Lower lobe of right lung (tissue), 2 donors: Measurements from ENCODE around the gene PFDN2. TPM values are rescaled to one million over a fixed set of nuclear protein-coding genes. Genes with fewer than 3 reads are reported as not detected.

Source experiments
- ATAC-seq, 2 donors: fragments of 200-7000 bp; cut with Tn5 transposase; one replicate each; pipeline ENCODE4 v1.9.1; 2020 to 2022; ENCODE audit warnings: mild to moderate bottlenecking in 2 of 2, moderate library complexity in 2 of 2
- DNase-seq: peaks from one replicate; pipeline ENCODE4 v3.0.0-alpha.2; 2020
- H3K27ac ChIP-seq: fragments of 200-600 bp; one replicate; pipeline ENCODE4 v1.8.0; 2022
- H3K27me3 ChIP-seq: fragments of 200-600 bp; one replicate; pipeline ENCODE4 v1.8.0; 2022; ENCODE audit warnings: low read depth
- H3K36me3 ChIP-seq: fragments of 200-600 bp; one replicate; pipeline ENCODE4 v1.8.0; 2022; ENCODE audit warnings: mild to moderate bottlenecking
- H3K4me1 ChIP-seq: fragments of 200-600 bp; one replicate; pipeline ENCODE4 v1.8.0; 2022
- H3K4me3 ChIP-seq: fragments of 200-600 bp; one replicate; pipeline ENCODE4 v1.8.0; 2022; ENCODE audit warnings: mild to moderate bottlenecking
- H3K9me3 ChIP-seq: fragments of 200-600 bp; one replicate; pipeline ENCODE4 v1.8.0; 2022
- CTCF ChIP-seq: fragments of 200-600 bp; IDR thresholded peaks from one replicate; pipeline ENCODE4 v1.8.0; 2022; ENCODE audit warnings: antibody characterized with exemption, mild to moderate bottlenecking
- intact Hi-C: fragments of 100-400 bp; cut with DNase I; formaldehyde crosslinking; loops from one replicate; pipeline ENCODE4 v1.11.0; 2022
- total RNA-seq: library from RNA; stranded (reverse); fragmentation: NEBNext Ultra II Directional; extraction: Animal tissue kit (Norgen Biotek cat#: 25700); gene quantifications from one replicate; pipeline ENCODE4 v1.2.1, GENCODE V29; 2021
- donor health status: DM: no; HTN: yes; CAD: no; lungs with severe emphysema.

PFDN2 gene
- total RNA-seq, 1 donor from 2014 or later: 46.2 TPM

DNA sequence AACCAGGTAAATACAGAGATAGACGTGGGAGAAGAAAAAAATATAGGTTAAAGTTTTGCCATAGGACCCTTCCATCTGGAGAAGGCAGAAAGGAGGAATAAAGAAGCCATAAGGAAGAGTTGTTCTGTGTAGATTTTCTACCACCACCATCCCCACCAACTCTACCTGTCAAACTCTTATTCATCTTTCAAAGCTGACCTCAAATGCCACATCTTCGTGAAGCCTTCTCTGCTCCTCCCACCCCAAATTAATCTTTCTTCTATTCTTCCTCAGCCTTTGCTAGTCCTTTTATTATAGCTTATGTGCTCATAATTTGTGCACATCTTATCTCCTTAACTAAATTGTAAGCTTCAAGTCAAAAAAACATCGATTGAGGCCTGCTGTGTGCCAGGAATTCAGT lies 27.2 kb downstream of the PFDN2 start:
- H3K4me3 ChIP-seq: no peak overlapping the region
- H3K27me3 ChIP-seq: no peaks in the 10 kb centered on the region
- H3K36me3 ChIP-seq: no peaks in the 10 kb centered on the region
- intact Hi-C loops: no loop called here
- no peak for ATAC-seq
- peaks cover 16% of the 10 kb centered on the region for H3K4me1 ChIP-seq
- TF ChIP-seq CTCF: no peak
- H3K9me3 ChIP-seq: no peaks in the 10 kb centered on the region
- DNase-seq: no peak
- H3K27ac ChIP-seq: no peak overlapping the region

- no peaks in the 10 kb centered on the region for H3K36me3 ChIP-seq
- DNase-seq (no peak), ATAC-seq (peak in 1 of 2 donors; percentile 8)
- H3K27ac ChIP-seq: peak overlapping the region; percentile 71
- H3K4me1 ChIP-seq: peaks cover 13% of the 10 kb centered on the region
- no peak overlapping the region for H3K4me3 ChIP-seq
- intact Hi-C loops: no loop called here
- no peaks in the 10 kb centered on the region for H3K27me3 ChIP-seq
- H3K9me3 ChIP-seq: no peaks in the 10 kb centered on the region
- no peak for TF ChIP-seq CTCF
Measured at GRCh38 chr1:161089938-161090337, 27.9 kb downstream of the PFDN2 start.

DNA sequence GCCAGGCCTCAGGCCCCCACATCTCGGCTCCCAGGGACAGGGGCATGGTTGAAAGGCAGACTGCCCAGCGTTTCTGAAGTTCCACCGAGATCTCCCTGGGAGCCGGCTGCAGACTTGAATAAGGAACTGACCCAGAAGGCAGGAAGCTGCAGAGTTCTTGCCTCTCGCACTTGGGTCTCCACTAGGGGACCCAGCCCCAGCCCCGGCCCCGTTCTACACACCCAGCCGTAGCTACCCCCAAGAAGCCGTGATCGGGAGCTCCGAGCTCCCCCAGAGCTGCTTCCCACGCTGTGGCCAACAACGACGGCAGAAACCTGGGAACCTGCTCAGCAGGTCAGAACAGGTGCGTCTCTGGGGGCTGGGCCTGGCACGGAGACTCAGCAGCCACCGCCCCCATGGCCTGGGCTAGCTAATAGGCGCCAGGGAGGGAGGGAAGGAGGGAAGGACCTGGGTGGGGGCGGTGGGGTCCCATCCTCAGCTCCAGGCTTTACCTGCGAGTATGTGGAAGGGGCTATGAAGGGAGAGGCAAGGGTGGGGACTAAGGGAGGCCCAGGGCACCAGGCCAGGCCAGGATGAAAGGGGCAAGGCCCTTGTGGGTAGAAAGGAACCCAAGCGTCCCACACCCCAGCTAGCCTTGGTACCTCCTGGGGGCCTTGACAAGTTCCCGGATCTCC lies 28.4 kb downstream of the PFDN2 start, which contains the start of gene NECTIN4:
Gene NECTIN4, minus strand, starts transcription at position 308 of the 674 bp plus-strand sequence. Its CDS starts 262 bp downstream, at position 46.
- Histone ChIP-seq H3K4me1 (peaks cover 13% of the 10 kb centered on the region), H3K27me3 (no peaks in the 10 kb centered on the region), H3K9me3 (no peaks in the 10 kb centered on the region), H3K27ac (peak within 1 kb of the TSS; percentile 71), H3K4me3 (peak within 1 kb of the TSS; percentile 49), H3K36me3 (no peaks in the 10 kb centered on the region)
- no peak for TF ChIP-seq CTCF
- intact Hi-C loops: no loop called here
- DNase-seq: peak; percentile 79
- ATAC-seq: peak; percentile 88 to 94

- intact Hi-C loops: no loop called here
Measured at GRCh38 chr1:161088587-161089110, 29.2 kb downstream of the PFDN2 start.

DNA sequence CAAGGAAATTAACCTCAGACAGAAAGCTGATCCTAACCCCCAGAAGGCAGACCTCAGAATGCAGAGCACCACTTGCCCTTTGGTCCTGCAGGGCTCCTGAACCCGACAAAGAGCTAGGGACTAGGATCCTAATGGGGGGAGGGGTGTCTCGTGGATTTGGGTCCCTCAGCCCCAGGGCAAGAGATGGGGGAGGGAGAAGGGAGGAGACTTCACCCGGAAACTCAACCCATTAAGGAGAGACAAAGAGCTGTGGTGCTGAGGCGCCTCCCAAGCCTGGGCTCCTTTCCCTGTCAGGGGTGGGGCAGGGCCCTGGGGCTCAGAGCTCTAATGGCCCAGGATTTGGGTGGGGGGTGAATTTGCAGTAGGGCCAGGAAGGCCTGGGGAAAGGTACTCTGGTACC lies 31.4 kb downstream of the PFDN2 start:
- peaks cover 30% of the 10 kb centered on the region for H3K4me1 ChIP-seq
- intact Hi-C loops: no loop called here
- H3K4me3 ChIP-seq: no peak overlapping the region
- no peak for TF ChIP-seq CTCF
- H3K27me3 ChIP-seq: no peaks in the 10 kb centered on the region
- DNase-seq (no peak), ATAC-seq (no peak)
- peak overlapping the region; percentile 14 for H3K27ac ChIP-seq
- no peaks in the 10 kb centered on the region for H3K36me3 ChIP-seq
- no peaks in the 10 kb centered on the region for H3K9me3 ChIP-seq

More at GRCh38 chr1:161088587-161089110, 29.2 kb downstream of the PFDN2 start:
- Histone ChIP-seq H3K4me3 (peak overlapping the region; percentile 49), H3K4me1 (peaks cover 21% of the 10 kb centered on the region), H3K27me3 (no peaks in the 10 kb centered on the region), H3K27ac (peak overlapping the region; percentile 71), H3K9me3 (no peaks in the 10 kb centered on the region), H3K36me3 (no peaks in the 10 kb centered on the region)
- ATAC-seq (peak; percentile 52 to 72), DNase-seq (no peak)
- TF ChIP-seq CTCF: no peak
